ENCODE measurements around the gene ARID1B. TPM values are rescaled to one million over a fixed set of nuclear protein-coding genes. Genes with fewer than 3 reads are reported as not detected.
A peak's percentile ranks its signal among the peaks of the same experiment; 100 is the strongest.

ARID1B gene
- total and polyA plus RNA-seq, 2 experiments from 2014 or later = 41.9 to 72.7 TPM

GRCh38 chr6:157019733-157020132, 242.6 kb downstream of the ARID1B start:
- no peak overlapping the region for H3K4me3 ChIP-seq
- H3K27ac ChIP-seq = no peak overlapping the region
- no peaks in the 10 kb centered on the region for H3K9me3 ChIP-seq (ENCODE audit: low read depth)
- peak in 1 of 2 donors; percentile 35 for DNase-seq (ENCODE audit: low read depth in 1 of 2, low spot score in 1 of 2)
- peaks cover 50% of the 10 kb centered on the region for H3K4me1 ChIP-seq (ENCODE audit: low read depth)
- H3K27me3 ChIP-seq = no peaks in the 10 kb centered on the region
- TF ChIP-seq CTCF (IDR thresholded peaks at IDR 0.05; ENCODE audit: low read depth, low read length) = no peak
- no peaks in the 10 kb centered on the region for H3K36me3 ChIP-seq

GRCh38 chr6:157020398-157020797, 243.2 kb downstream of the ARID1B start:
- Histone ChIP-seq H3K36me3 (no peaks in the 10 kb centered on the region), H3K27ac (peak overlapping the region; percentile 97), H3K4me1 (ENCODE audit: low read depth) (peaks cover 47% of the 10 kb centered on the region), H3K4me3 (peak overlapping the region; percentile 63), H3K27me3 (no peaks in the 10 kb centered on the region), H3K9me3 (ENCODE audit: low read depth) (no peaks in the 10 kb centered on the region)
- peak in 1 of 2 donors; percentile 29 for DNase-seq (ENCODE audit: low read depth in 1 of 2, low spot score in 1 of 2)
- TF ChIP-seq CTCF (IDR thresholded peaks at IDR 0.05; ENCODE audit: low read depth, low read length) = no peak

GRCh38 chr6:157020881-157021343, 243.7 kb downstream of the ARID1B start:
- H3K27me3 ChIP-seq = no peaks in the 10 kb centered on the region
- TF ChIP-seq CTCF (IDR thresholded peaks at IDR 0.05; ENCODE audit: low read depth, low read length) = no peak
- peak; percentile 63 to 74 for DNase-seq (ENCODE audit: low read depth in 1 of 2, low spot score in 1 of 2)
- no peaks in the 10 kb centered on the region for H3K36me3 ChIP-seq
- H3K4me1 ChIP-seq (ENCODE audit: low read depth) = peaks cover 41% of the 10 kb centered on the region
- peak overlapping the region; percentile 63 for H3K4me3 ChIP-seq
- no peaks in the 10 kb centered on the region for H3K9me3 ChIP-seq (ENCODE audit: low read depth)
- H3K27ac ChIP-seq = peak overlapping the region; percentile 97

- peaks cover 39% of the 10 kb centered on the region for H3K4me1 ChIP-seq (ENCODE audit: low read depth)
- H3K36me3 ChIP-seq = no peaks in the 10 kb centered on the region
- peak overlapping the region; percentile 63 for H3K4me3 ChIP-seq
- H3K9me3 ChIP-seq (ENCODE audit: low read depth) = no peaks in the 10 kb centered on the region
- H3K27ac ChIP-seq = peak overlapping the region; percentile 97
- peak; percentile 61 for TF ChIP-seq CTCF (IDR thresholded peaks at IDR 0.05; ENCODE audit: low read depth, low read length)
- peak; percentile 90 for DNase-seq (ENCODE audit: low read depth in 1 of 2, low spot score in 1 of 2)
- no peaks in the 10 kb centered on the region for H3K27me3 ChIP-seq
Measured at GRCh38 chr6:157021344-157021992, 244.3 kb downstream of the ARID1B start.

GRCh38 chr6:157021993-157022740, 245.0 kb downstream of the ARID1B start:
- H3K4me3 ChIP-seq = peak overlapping the region; percentile 63
- H3K36me3 ChIP-seq = no peaks in the 10 kb centered on the region
- peak overlapping the region; percentile 97 for H3K27ac ChIP-seq
- DNase-seq (ENCODE audit: low read depth in 1 of 2, low spot score in 1 of 2) = peak; percentile 93 to 95
- peaks cover 39% of the 10 kb centered on the region for H3K4me1 ChIP-seq (ENCODE audit: low read depth)
- H3K9me3 ChIP-seq (ENCODE audit: low read depth) = no peaks in the 10 kb centered on the region
- no peaks in the 10 kb centered on the region for H3K27me3 ChIP-seq
- no peak for TF ChIP-seq CTCF (IDR thresholded peaks at IDR 0.05; ENCODE audit: low read depth, low read length)
